ENCODE measurements around the gene TSPAN6. TPM values are rescaled to one million over a fixed set of nuclear protein-coding genes. Genes with fewer than 3 reads are reported as not detected.

TSPAN6 gene
- total and polyA plus RNA-seq, 9 of the 15 experiments (the other 6 are each of a cell fraction or from before 2014, with no cell fraction given) = 0.04 to 0.68 (median 0.11) TPM; not detected in 6

DNA sequence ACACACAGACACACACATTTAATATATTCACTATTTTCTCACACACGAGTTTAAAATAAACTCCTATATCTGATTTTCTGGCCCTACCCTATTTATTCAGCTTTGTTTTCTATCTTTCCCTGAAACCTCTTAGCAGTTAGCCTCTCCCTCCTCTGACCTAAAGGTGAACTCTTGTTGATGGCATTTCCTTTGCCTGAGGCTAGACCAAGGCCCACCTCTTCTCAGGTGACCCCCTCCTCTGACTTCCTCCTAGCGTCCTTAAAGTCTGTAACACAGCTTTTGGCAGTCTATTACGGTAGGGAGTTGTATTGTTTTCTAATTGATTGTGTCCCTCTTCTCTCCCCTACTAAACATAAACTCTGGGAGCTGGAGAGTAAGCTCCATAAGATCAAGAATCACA is 5.7 kb upstream of the TSPAN6 start:
- Histone ChIP-seq H3K79me2 (ENCODE audit: control insufficient read depth, insufficient read depth, low read length) (no peaks in the 10 kb centered on the region), H3K9me3 (replicated peaks; ENCODE audit: control insufficient read depth, insufficient read depth, low read depth, low read length) (no peaks in the 10 kb centered on the region), H3K27me3 (ENCODE audit: control insufficient read depth in 2 of 2, insufficient read depth in 2 of 2, low read length in 2 of 2) (no peaks in the 10 kb centered on the region; a peak in 1 of 5 replicates), H3K9ac (ENCODE audit: insufficient read depth in 1 of 2, low read depth in 2 of 2, low read length in 2 of 2) (no peak overlapping the region), H2AFZ (ENCODE audit: low read depth, low read length) (no peak overlapping the region), H3K36me3 (ENCODE audit: control insufficient read depth, insufficient read depth, low read length) (no peaks in the 10 kb centered on the region), H3K9me1 (ENCODE audit: control insufficient read depth, insufficient read depth, low read length) (no peaks in the 10 kb centered on the region), H4K20me1 (replicated peaks; ENCODE audit: control insufficient read depth, insufficient read depth, low read length) (no peaks in the 10 kb centered on the region), H3K4me2 (ENCODE audit: insufficient read depth, low read length) (no peak overlapping the region), H3K4me1 (replicated peaks in 1 of 2; ENCODE audit: control insufficient read depth in 2 of 2, insufficient read depth in 2 of 2, low read length in 2 of 2) (no peaks in the 10 kb centered on the region), H3K4me3 (no peak overlapping the region), H3K27ac (ENCODE audit: extremely low read depth, low read depth, low read length) (no peak overlapping the region)
- intact Hi-C loops (cut with micrococcal nuclease) = no loop called here
- ATAC-seq (no peak), DNase-seq (ENCODE audit: extremely low read depth in 1 of 4, low spot score in 3 of 4) (no peak), FAIRE-seq (no peak)
- in situ Hi-C loops (cut with MboI) = no loop called here
- CTCF ChIA-PET (ENCODE audit: low intra/inter-chr PET ratio) = no interaction called here
- POLR2A ChIA-PET = no interaction called here
- WGBS (ENCODE audit: insufficient coverage, low coverage, missing lambda C conversion rate) = 0% methylated on average over 3 of the region's 3 CpGs
- TF ChIP-seq DDX20 (tag; IDR thresholded peaks at IDR 0.05; ENCODE audit: low read depth) (no peak), PHF8 (IDR thresholded peaks at IDR 0.05; ENCODE audit: borderline replicate concordance, low read length) (no peak), RFX1 (IDR thresholded peaks at IDR 0.05) (no peak), ZNF79 (CRISPR knock-in tag; IDR thresholded peaks at IDR 0.05; ENCODE audit: low read depth) (no peak), RHOXF2B (CRISPR knock-in tag; conservative IDR thresholded peaks at IDR 0.05) (no peak), DMBX1 (CRISPR knock-in tag; IDR thresholded peaks at IDR 0.05; ENCODE audit: borderline replicate concordance) (no peak)
- TF ChIP-seq, protein P1, sequence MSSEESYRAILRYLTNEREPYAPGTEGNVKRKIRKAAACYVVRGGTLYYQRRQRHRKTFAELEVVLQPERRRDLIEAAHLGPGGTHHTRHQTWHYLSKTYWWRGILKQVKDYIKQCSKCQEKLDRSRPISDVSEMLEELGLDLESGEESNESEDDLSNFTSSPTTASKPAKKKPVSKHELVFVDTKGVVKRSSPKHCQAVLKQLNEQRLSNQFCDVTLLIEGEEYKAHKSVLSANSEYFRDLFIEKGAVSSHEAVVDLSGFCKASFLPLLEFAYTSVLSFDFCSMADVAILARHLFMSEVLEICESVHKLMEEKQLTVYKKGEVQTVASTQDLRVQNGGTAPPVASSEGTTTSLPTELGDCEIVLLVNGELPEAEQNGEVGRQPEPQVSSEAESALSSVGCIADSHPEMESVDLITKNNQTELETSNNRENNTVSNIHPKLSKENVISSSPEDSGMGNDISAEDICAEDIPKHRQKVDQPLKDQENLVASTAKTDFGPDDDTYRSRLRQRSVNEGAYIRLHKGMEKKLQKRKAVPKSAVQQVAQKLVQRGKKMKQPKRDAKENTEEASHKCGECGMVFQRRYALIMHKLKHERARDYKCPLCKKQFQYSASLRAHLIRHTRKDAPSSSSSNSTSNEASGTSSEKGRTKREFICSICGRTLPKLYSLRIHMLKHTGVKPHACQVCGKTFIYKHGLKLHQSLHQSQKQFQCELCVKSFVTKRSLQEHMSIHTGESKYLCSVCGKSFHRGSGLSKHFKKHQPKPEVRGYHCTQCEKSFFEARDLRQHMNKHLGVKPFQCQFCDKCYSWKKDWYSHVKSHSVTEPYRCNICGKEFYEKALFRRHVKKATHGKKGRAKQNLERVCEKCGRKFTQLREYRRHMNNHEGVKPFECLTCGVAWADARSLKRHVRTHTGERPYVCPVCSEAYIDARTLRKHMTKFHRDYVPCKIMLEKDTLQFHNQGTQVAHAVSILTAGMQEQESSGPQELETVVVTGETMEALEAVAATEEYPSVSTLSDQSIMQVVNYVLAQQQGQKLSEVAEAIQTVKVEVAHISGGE (CRISPR knock-in tag; IDR thresholded peaks at IDR 0.05) = no peak
- no TSS peak for BruUV-seq (replicated peaks)
